C4-2B (cell line): ENCODE data around the gene SPOCK3.

Experiments
- ZFX ChIP-seq: fragments of 450-650 bp; IDR thresholded peaks from 2 replicates; pipeline ENCODE4 v1.6.1; 2017
- TF ChIP-seq, protein P1 (sequence below): fragments of 450-650 bp; conservative IDR thresholded peaks from 2 replicates; pipeline ENCODE4 v1.5.1; 2017; ENCODE audit warnings: mild to moderate bottlenecking

DNA sequence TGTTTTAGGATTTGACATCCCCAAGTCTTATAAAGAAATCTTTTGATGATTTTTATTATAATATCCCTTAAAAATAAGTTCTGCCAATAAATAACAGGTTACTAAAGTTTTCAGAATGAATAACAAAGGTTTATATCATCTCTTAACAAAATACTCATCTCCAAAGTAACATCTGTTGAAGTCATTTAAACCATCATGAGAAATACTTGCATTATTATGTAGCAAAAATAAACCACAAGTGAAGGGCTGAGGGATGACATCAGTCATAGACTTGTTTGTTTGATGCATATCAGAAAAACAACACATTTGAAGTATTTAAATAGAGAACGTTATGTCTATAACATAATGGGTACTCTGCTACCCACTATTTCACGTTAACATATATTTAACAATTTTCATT, 114.9 kb downstream of the SPOCK3 start:
- TF ChIP-seq, protein P1, sequence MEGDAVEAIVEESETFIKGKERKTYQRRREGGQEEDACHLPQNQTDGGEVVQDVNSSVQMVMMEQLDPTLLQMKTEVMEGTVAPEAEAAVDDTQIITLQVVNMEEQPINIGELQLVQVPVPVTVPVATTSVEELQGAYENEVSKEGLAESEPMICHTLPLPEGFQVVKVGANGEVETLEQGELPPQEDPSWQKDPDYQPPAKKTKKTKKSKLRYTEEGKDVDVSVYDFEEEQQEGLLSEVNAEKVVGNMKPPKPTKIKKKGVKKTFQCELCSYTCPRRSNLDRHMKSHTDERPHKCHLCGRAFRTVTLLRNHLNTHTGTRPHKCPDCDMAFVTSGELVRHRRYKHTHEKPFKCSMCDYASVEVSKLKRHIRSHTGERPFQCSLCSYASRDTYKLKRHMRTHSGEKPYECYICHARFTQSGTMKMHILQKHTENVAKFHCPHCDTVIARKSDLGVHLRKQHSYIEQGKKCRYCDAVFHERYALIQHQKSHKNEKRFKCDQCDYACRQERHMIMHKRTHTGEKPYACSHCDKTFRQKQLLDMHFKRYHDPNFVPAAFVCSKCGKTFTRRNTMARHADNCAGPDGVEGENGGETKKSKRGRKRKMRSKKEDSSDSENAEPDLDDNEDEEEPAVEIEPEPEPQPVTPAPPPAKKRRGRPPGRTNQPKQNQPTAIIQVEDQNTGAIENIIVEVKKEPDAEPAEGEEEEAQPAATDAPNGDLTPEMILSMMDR, result no peak
- TF ChIP-seq ZFX, result no peak
